ENCODE measurements around the gene TRANK1. TPM values are rescaled to one million over a fixed set of nuclear protein-coding genes. Genes with fewer than 3 reads are reported as not detected.

The TRANK1 gene
- total and polyA plus RNA-seq, 2 of the 8 experiments (the other 6 are each of a cell fraction or from before 2014, with no cell fraction given) = 2.9 to 8.8 TPM

- DNase-seq (ENCODE audit: low read depth in 1 of 2, low spot score in 2 of 2) (peak; percentile 29 to 66), FAIRE-seq (peak; percentile 78)
- ChIA-PET CTCF (ENCODE audit: partially characterized antibody) (interaction anchor here (0.6 to 10.8 kb wide), 41 partner anchors 8 to 711 kb away, joined by 3 to 125 read pairs (median 6); no protein-coding TSS in a partner anchor), POLR2A (ENCODE audit: partially characterized antibody) (interaction anchor here (1.0 kb wide), 1 partner anchor 76 kb away, joined by 3 read pairs; no protein-coding TSS in a partner anchor)
- no peak overlapping the region for H3K4ac ChIP-seq (replicated peaks; ENCODE audit: insufficient read length, low read depth, low read length)
- no peaks in the 10 kb centered on the region for H3K27me3 ChIP-seq (replicated peaks in 1 of 4; ENCODE audit: control insufficient read depth in 3 of 4, extremely low read depth in 1 of 4, insufficient read depth in 3 of 4, low read length in 3 of 4)
- no peak overlapping the region for H3K27ac ChIP-seq (ENCODE audit: low read depth, low read length)
- 0 out of 2 replicates have a peak overlapping the region, but pooled peaks have one; percentile 25 for H2AFZ ChIP-seq (ENCODE audit: low read length)
- no peak overlapping the region for H3K14ac ChIP-seq (ENCODE audit: insufficient read length)
- no peak overlapping the region for H3K18ac ChIP-seq (ENCODE audit: extremely low read depth, low read length)
- no peak overlapping the region for H2BK15ac ChIP-seq (ENCODE audit: low read length)
- TF ChIP-seq HDAC2 (IDR thresholded peaks at IDR 0.05; ENCODE audit: borderline replicate concordance in 1 of 2, low read depth in 2 of 2, low read length in 2 of 2) (no peak), YY1 (IDR thresholded peaks at IDR 0.05; ENCODE audit: low read depth, low read length) (peak; percentile 59), RAD21 (IDR thresholded peaks at IDR 0.05 in 1 of 2, conservative IDR thresholded peaks at IDR 0.05 in 1 of 2; ENCODE audit: low read depth in 2 of 2, low read length in 2 of 2) (peak; percentile 90 to 95), CTCF (IDR thresholded peaks at IDR 0.05; ENCODE audit: control extremely low read depth in 1 of 3, insufficient read depth in 1 of 3, low read depth in 1 of 3, low read length in 3 of 3) (peak; percentile 73 to 91 (median 82))
- H2BK120ac ChIP-seq (replicated peaks; ENCODE audit: low read depth, low read length) = no peak overlapping the region
- no peak overlapping the region for H2AK5ac ChIP-seq (ENCODE audit: low read depth, low read length)
- H2BK12ac ChIP-seq (ENCODE audit: low read depth, low read length) = no peak overlapping the region
- no peak overlapping the region for H2BK20ac ChIP-seq (ENCODE audit: low read length)
- no peak overlapping the region for H3K9ac ChIP-seq (replicated peaks in 1 of 4; ENCODE audit: extremely low read depth in 1 of 4, low read depth in 3 of 4, low read length in 3 of 4)
- H3K23me2 ChIP-seq (ENCODE audit: low read depth, low read length) = peaks cover 2% of the 10 kb centered on the region; the same call in 1 of the 2 replicates
- no peaks in the 10 kb centered on the region for H3K36me3 ChIP-seq (ENCODE audit: control insufficient read depth in 2 of 4, insufficient read depth in 4 of 4, low read length in 3 of 4)
- no peak overlapping the region for H4K91ac ChIP-seq (replicated peaks; ENCODE audit: insufficient read length, low read length)
- no peak overlapping the region for H2BK5ac ChIP-seq (ENCODE audit: low read depth, low read length)
- H3K79me2 ChIP-seq (ENCODE audit: control insufficient read depth in 1 of 2, insufficient read depth in 2 of 2, low read length in 2 of 2) = no peaks in the 10 kb centered on the region
- no peak overlapping the region for H3K4me3 ChIP-seq (ENCODE audit: extremely low read depth in 1 of 4, insufficient read depth in 2 of 4, low read depth in 3 of 4, low read length in 4 of 4)
- no peaks in the 10 kb centered on the region for H4K20me1 ChIP-seq (replicated peaks in 1 of 2; ENCODE audit: control insufficient read depth in 1 of 2, insufficient read depth in 2 of 2, low read length in 2 of 2)
- no peak overlapping the region for H4K5ac ChIP-seq (ENCODE audit: insufficient read length, low read depth, low read length)
- H3K4me1 ChIP-seq (replicated peaks in 1 of 4; ENCODE audit: control insufficient read depth in 3 of 4, insufficient read depth in 4 of 4, low read length in 3 of 4) = no peaks in the 10 kb centered on the region
- no peak overlapping the region for H3K4me2 ChIP-seq (ENCODE audit: insufficient read depth in 1 of 2, low read depth in 2 of 2, low read length in 2 of 2)
- H3K23ac ChIP-seq (ENCODE audit: insufficient read length) = no peak overlapping the region
- H3K9me3 ChIP-seq (ENCODE audit: insufficient read depth in 2 of 2, low read depth in 1 of 2, low read length in 1 of 2) = no peaks in the 10 kb centered on the region
- no peak overlapping the region for H4K8ac ChIP-seq (ENCODE audit: extremely low read depth, insufficient read depth, low read length)
- no peaks in the 10 kb centered on the region for H3K79me1 ChIP-seq (ENCODE audit: low read depth, low read length)
- WGBS, 2 experiments (ENCODE audit: extremely low coverage in 1 of 2, insufficient coverage in 1 of 2, insufficient read length in 1 of 2, insufficient replicate concordance in 2 of 2, low coverage in 1 of 2, low lambda C conversion rate in 2 of 2, missing lambda C conversion rate in 1 of 2) = 39% methylated on average over 4 of the region's 4 CpGs; no CpG with 5 or more reads in 1 of the 2 experiments
- no peak overlapping the region for H3K56ac ChIP-seq (replicated peaks; ENCODE audit: insufficient read length, low read depth, low read length)
Observed at GRCh38 chr3:36792342-36792741, 152.5 kb downstream of the TRANK1 start.

Measured in H1 (cell line).